SU-DHL-6 (cell line): ENCODE measurements around the gene C2orf72.

Experiments used
- H2AFZ ChIP-seq: fragments of 200-600 bp; sonication (generic); 2 replicates; pipeline ENCODE4 v1.6.1; 2014; ENCODE audit warnings: low read depth, mild to moderate bottlenecking, moderate library complexity, mixed read lengths, antibody characterized with exemption, low read length; ENCODE audit not compliant: severe bottlenecking
- H3F3A ChIP-seq: fragments of 200-600 bp; shearing (Covaris generic); 2 replicates; pipeline ENCODE4 v1.6.0; 2016; ENCODE audit warnings: antibody characterized with exemption, mild to moderate bottlenecking; ENCODE audit not compliant: insufficient read depth
- H3K27ac ChIP-seq: fragments of 200-600 bp; sonication (generic); 2 replicates; pipeline ENCODE4 v1.5.1; 2016; ENCODE audit warnings: low read depth, mild to moderate bottlenecking, low read length, moderate library complexity, mixed read lengths
- H3K27me3 ChIP-seq: fragments of 200-600 bp; sonication (generic), shearing (Covaris generic); 2 replicates; pipeline ENCODE4 v1.6.0; 2014; ENCODE audit warnings: mild to moderate bottlenecking, low read length
- H3K36me3 ChIP-seq: fragments of 200-600 bp; sonication (generic); 2 replicates; pipeline ENCODE4 v1.6.1; 2014; ENCODE audit warnings: mild to moderate bottlenecking, low read length, mixed read lengths
- H3K4me2 ChIP-seq: fragments of 300-600, 200-600 bp; shearing (Covaris generic), sonication (generic); 2 replicates; pipeline ENCODE4 v1.6.0; 2014; ENCODE audit warnings: low read length, low read depth, mild to moderate bottlenecking; ENCODE audit not compliant: poor library complexity, severe bottlenecking
- H3K4me3 ChIP-seq: fragments of 200-600 bp; sonication (generic); 2 replicates; pipeline ENCODE4 v1.5.1; 2014; ENCODE audit warnings: antibody characterized with exemption, low read length, mild to moderate bottlenecking, mixed read lengths; ENCODE audit not compliant: insufficient read depth, poor library complexity, severe bottlenecking
- H3K79me2 ChIP-seq: fragments of 200-600 bp; sonication (generic); 2 replicates; pipeline ENCODE4 v1.6.1; 2014; ENCODE audit warnings: mild to moderate bottlenecking, low read length, moderate library complexity; ENCODE audit not compliant: insufficient read depth
- H3K9ac ChIP-seq: fragments of 200-600 bp; sonication (generic); 2 replicates; pipeline ENCODE4 v1.7.0; 2014; ENCODE audit warnings: mild to moderate bottlenecking, low read length
- H3K9me2 ChIP-seq: fragments of 200-600 bp; sonication (generic); replicated peaks from 2 replicates; pipeline ENCODE4 v1.6.1; 2014; ENCODE audit warnings: low read length; ENCODE audit not compliant: insufficient read depth
- H3K9me3 ChIP-seq: fragments of 200-600 bp; sonication (generic); 2 replicates; pipeline ENCODE4 v1.6.1; 2014; ENCODE audit warnings: low read length, mixed read lengths; ENCODE audit not compliant: insufficient read depth
- H4K20me1 ChIP-seq: fragments of 200-600 bp; sonication (generic); 2 replicates; pipeline ENCODE4 v1.6.1; 2014; ENCODE audit warnings: low read depth, mild to moderate bottlenecking, antibody characterized with exemption, low read length, moderate library complexity, mixed read lengths
- EZH2phosphoT487 ChIP-seq: fragments of 200-600 bp; sonication (generic), shearing (Covaris generic); conservative IDR thresholded peaks from 2 replicates; pipeline ENCODE4 v1.6.1; 2018; ENCODE audit warnings: mild to moderate bottlenecking, antibody characterized with exemption, low read length, moderate library complexity, mixed read lengths
- TF ChIP-seq, protein P1 (sequence below): fragments of 200-600 bp; sonication (generic); IDR thresholded peaks from one replicate; pipeline ENCODE4 v1.5.1; 2017; ENCODE audit warnings: antibody characterized with exemption, mild to moderate bottlenecking, low read length, moderate library complexity; ENCODE audit not compliant: insufficient read depth, poor library complexity, severe bottlenecking

C2orf72 gene

GRCh38 chr2:231037202-231037730 is at the start of gene C2orf72:
Gene C2orf72 (plus strand): TSS chr2:231037523. CDS start chr2:231037566, 43 bp downstream.
- H3K9me3 ChIP-seq = no peaks in the 10 kb centered on the region
- no peak for TF ChIP-seq EZH2phosphoT487
- no peak within 1 kb of the TSS for H3K4me3 ChIP-seq
- H3K9ac ChIP-seq = no peak within 1 kb of the TSS
- H2AFZ ChIP-seq = no peak within 1 kb of the TSS
- no peaks in the 10 kb centered on the region for H3K9me2 ChIP-seq
- no peaks in the 10 kb centered on the region for H3K79me2 ChIP-seq
- no peaks in the 10 kb centered on the region for H3K36me3 ChIP-seq
- H3K27ac ChIP-seq = no peak within 1 kb of the TSS
- no peak within 1 kb of the TSS for H3K4me2 ChIP-seq
- no peaks in the 10 kb centered on the region for H3F3A ChIP-seq
- no peaks in the 10 kb centered on the region for H4K20me1 ChIP-seq
- H3K27me3 ChIP-seq = no peaks in the 10 kb centered on the region

GRCh38 chr2:230989731-230990130 is 47.6 kb upstream of the C2orf72 start:
- H4K20me1 ChIP-seq = no peaks in the 10 kb centered on the region
- H3K4me3 ChIP-seq = no peak overlapping the region
- H3F3A ChIP-seq = no peaks in the 10 kb centered on the region
- no peaks in the 10 kb centered on the region for H3K36me3 ChIP-seq
- H3K27me3 ChIP-seq = no peaks in the 10 kb centered on the region
- H3K9ac ChIP-seq = no peak overlapping the region
- no peak overlapping the region for H2AFZ ChIP-seq
- H3K79me2 ChIP-seq = no peaks in the 10 kb centered on the region
- no peak overlapping the region for H3K27ac ChIP-seq
- no peak overlapping the region for H3K4me2 ChIP-seq
- no peaks in the 10 kb centered on the region for H3K9me3 ChIP-seq
- H3K9me2 ChIP-seq = no peaks in the 10 kb centered on the region
- TF ChIP-seq, protein P1, sequence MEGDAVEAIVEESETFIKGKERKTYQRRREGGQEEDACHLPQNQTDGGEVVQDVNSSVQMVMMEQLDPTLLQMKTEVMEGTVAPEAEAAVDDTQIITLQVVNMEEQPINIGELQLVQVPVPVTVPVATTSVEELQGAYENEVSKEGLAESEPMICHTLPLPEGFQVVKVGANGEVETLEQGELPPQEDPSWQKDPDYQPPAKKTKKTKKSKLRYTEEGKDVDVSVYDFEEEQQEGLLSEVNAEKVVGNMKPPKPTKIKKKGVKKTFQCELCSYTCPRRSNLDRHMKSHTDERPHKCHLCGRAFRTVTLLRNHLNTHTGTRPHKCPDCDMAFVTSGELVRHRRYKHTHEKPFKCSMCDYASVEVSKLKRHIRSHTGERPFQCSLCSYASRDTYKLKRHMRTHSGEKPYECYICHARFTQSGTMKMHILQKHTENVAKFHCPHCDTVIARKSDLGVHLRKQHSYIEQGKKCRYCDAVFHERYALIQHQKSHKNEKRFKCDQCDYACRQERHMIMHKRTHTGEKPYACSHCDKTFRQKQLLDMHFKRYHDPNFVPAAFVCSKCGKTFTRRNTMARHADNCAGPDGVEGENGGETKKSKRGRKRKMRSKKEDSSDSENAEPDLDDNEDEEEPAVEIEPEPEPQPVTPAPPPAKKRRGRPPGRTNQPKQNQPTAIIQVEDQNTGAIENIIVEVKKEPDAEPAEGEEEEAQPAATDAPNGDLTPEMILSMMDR = no peak
- no peak for TF ChIP-seq EZH2phosphoT487

GRCh38 chr2:230990131-230990898 is 47.0 kb upstream of the C2orf72 start:
- no peaks in the 10 kb centered on the region for H3K27me3 ChIP-seq
- no peak overlapping the region for H3K27ac ChIP-seq
- no peaks in the 10 kb centered on the region for H3K36me3 ChIP-seq
- no peaks in the 10 kb centered on the region for H3K79me2 ChIP-seq
- no peak overlapping the region for H3K4me2 ChIP-seq
- no peak overlapping the region for H3K4me3 ChIP-seq
- H3F3A ChIP-seq = no peaks in the 10 kb centered on the region
- H2AFZ ChIP-seq = no peak overlapping the region
- H4K20me1 ChIP-seq = no peaks in the 10 kb centered on the region
- no peaks in the 10 kb centered on the region for H3K9me3 ChIP-seq
- H3K9me2 ChIP-seq = no peaks in the 10 kb centered on the region
- TF ChIP-seq, protein P1 = no peak
- no peak for TF ChIP-seq EZH2phosphoT487
- H3K9ac ChIP-seq = no peak overlapping the region

- no peaks in the 10 kb centered on the region for H3F3A ChIP-seq
- H3K4me3 ChIP-seq = no peak overlapping the region
Observed at GRCh38 chr2:230990899-230991150, 46.5 kb upstream of the C2orf72 start.

More at GRCh38 chr2:230990899-230991150, 46.5 kb upstream of the C2orf72 start:
- H3K9me3 ChIP-seq = no peaks in the 10 kb centered on the region
- no peak overlapping the region for H2AFZ ChIP-seq
- H4K20me1 ChIP-seq = no peaks in the 10 kb centered on the region
- H3K9me2 ChIP-seq = no peaks in the 10 kb centered on the region
- H3K27ac ChIP-seq = no peak overlapping the region
- no peak for TF ChIP-seq EZH2phosphoT487
- TF ChIP-seq, protein P1 = no peak
- no peaks in the 10 kb centered on the region for H3K36me3 ChIP-seq
- H3K4me2 ChIP-seq = no peak overlapping the region
- H3K9ac ChIP-seq = no peak overlapping the region
- no peaks in the 10 kb centered on the region for H3K27me3 ChIP-seq
- H3K79me2 ChIP-seq = no peaks in the 10 kb centered on the region
